ENCODE results near the gene SLC44A2.

The SLC44A2 gene

DNA sequence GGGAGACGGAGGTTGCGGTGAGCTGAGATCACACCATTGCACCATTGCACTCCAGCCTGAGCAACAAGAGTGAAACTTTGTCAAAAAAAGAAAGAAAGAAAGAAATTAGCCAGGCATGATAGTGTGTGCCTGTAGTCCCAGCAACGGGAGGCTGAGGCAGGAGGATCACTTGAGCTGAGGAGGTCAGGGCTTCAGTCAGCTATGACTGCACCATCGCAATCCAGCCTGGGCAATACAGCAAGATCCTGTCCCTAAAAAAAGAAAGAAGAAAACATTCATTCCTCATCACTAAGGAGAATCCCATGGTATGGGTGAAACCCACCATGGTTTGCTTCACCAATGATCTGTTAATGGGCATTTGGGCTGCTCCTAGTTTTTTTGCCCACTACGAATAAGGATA is 25.2 kb upstream of the SLC44A2 start:
- Histone ChIP-seq H3K4me1 (ENCODE audit: control insufficient read depth, insufficient read depth, low read length) (peaks cover 6% of the 10 kb centered on the region), H3K4me3 (ENCODE audit: low read depth, low read length) (no peak overlapping the region), H3K27ac (ENCODE audit: low read depth, low read length) (no peak overlapping the region), H3K27me3 (ENCODE audit: control insufficient read depth, insufficient read depth, low read length) (no peaks in the 10 kb centered on the region), H3K9me3 (ENCODE audit: control insufficient read depth, insufficient read depth, low read length) (no peaks in the 10 kb centered on the region), H3K9ac (ENCODE audit: low read depth, low read length) (no peak overlapping the region), H3K36me3 (ENCODE audit: control insufficient read depth, insufficient read depth, low read length) (no peaks in the 10 kb centered on the region)

DNA sequence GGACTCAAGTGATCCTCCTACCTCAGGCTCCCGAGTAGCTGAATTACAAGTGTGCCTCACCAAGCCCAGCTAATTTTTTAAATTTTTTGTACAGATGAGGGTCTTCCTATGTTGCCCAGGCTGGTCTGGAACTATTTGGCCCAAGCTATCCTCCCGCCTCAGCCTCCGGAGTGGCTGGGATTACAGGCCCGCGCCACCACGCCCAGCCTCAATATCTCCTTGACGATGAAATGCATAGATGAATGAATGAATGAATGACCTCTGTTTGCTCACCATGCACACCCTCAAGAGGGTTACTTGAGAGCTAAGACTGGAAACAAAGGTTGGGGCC is 23.4 kb upstream of the SLC44A2 start:
- Histone ChIP-seq H3K27me3 (ENCODE audit: control insufficient read depth, insufficient read depth, low read length) (no peaks in the 10 kb centered on the region), H3K36me3 (ENCODE audit: control insufficient read depth, insufficient read depth, low read length) (no peaks in the 10 kb centered on the region), H3K4me3 (ENCODE audit: low read depth, low read length) (peak overlapping the region; percentile 34; the same call in 1 of the 2 replicates), H3K9me3 (ENCODE audit: control insufficient read depth, insufficient read depth, low read length) (no peaks in the 10 kb centered on the region), H3K27ac (ENCODE audit: low read depth, low read length) (no peak overlapping the region), H3K9ac (ENCODE audit: low read depth, low read length) (no peak overlapping the region), H3K4me1 (ENCODE audit: control insufficient read depth, insufficient read depth, low read length) (peaks cover 6% of the 10 kb centered on the region)

DNA sequence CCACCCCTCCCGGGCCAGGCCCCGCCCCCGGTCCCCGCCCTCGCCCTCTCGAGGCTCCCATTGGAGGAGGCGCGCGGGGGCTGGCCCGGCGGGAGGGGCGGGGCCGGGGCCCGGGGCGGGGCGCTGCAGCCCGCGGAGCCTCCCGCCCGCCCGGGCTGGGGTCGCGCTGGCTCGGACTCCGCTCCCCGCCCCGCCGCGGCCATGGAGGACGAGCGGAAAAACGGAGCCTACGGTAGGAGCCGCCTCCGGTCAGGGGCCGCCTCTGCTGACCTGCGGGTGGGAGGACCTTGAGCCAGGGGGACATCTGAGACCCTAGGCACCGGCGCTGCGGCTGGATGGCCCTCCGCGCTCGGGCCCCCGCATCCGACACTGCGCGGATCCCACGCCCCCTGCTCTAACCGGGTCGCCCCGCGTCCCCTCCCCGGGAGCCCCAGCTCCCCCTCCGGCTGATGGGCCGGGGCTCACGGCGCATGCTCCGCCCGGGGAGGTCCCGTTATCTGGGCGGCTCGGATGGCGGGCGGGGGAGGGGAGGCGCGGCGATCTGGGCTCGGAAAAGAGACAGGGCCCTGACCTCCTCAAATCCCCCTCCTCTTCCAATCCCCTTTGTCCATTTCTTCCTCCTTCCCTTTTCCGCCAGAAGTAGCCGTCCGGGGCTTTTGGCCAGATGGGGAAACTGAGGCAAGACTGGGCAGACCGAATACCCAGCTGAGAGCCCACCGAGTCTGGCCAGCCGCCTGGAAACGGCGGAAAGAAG is 22.8 kb upstream of the SLC44A2 start:
- Histone ChIP-seq H3K27ac (ENCODE audit: low read depth, low read length) (peak overlapping the region; percentile 90), H3K4me1 (ENCODE audit: control insufficient read depth, insufficient read depth, low read length) (peaks cover 6% of the 10 kb centered on the region), H3K4me3 (ENCODE audit: low read depth, low read length) (peak overlapping the region; percentile 94), H3K9me3 (ENCODE audit: control insufficient read depth, insufficient read depth, low read length) (no peaks in the 10 kb centered on the region), H3K9ac (ENCODE audit: low read depth, low read length) (peak overlapping the region; percentile 79; the same call in 1 of the 2 replicates), H3K27me3 (ENCODE audit: control insufficient read depth, insufficient read depth, low read length) (no peaks in the 10 kb centered on the region), H3K36me3 (ENCODE audit: control insufficient read depth, insufficient read depth, low read length) (no peaks in the 10 kb centered on the region)

DNA sequence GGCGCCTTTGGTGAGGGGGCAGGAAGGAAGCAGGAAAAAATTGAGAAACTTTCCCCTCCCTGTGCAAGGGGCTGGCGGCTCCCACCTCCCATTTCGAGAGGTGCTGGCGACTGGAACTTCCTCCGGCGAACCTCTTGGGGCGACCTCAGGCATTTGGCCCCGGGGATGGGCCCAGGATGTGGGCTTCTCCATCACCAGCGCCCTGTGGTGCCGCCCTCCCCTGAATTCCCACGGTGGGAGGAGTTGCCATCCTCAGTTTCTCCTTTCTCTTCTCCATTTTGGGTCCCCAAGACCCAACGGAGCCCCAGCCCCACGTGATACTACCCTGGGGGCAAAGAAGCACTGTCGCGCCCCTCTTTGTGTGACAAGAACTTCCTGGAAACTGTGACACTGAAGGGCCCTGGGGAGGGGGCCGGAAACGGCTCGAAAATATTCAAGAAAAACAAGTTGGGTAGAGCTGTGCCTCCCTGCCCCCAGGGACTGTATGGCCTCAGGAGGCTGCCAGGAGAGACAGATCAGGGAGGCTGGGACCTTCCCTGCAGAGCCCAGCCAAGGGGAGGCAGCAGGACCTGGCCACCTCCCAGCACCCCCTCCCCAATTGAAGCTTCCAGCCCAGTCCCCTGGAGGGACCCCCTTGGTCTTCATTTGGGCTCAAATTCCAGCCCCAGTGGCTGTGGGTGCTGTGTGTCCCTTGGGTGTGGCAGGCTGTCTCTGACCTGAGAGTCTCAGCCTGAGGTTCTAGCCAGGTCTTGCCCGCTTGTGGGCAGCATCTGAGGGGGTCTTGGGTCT is 22.1 kb upstream of the SLC44A2 start:
- Histone ChIP-seq H3K27ac (ENCODE audit: low read depth, low read length) (peak overlapping the region; percentile 90), H3K4me3 (ENCODE audit: low read depth, low read length) (peak overlapping the region; percentile 94), H3K4me1 (ENCODE audit: control insufficient read depth, insufficient read depth, low read length) (peaks cover 6% of the 10 kb centered on the region), H3K9ac (ENCODE audit: low read depth, low read length) (peak overlapping the region; percentile 4; the same call in 1 of the 2 replicates), H3K27me3 (ENCODE audit: control insufficient read depth, insufficient read depth, low read length) (no peaks in the 10 kb centered on the region), H3K36me3 (ENCODE audit: control insufficient read depth, insufficient read depth, low read length) (no peaks in the 10 kb centered on the region), H3K9me3 (ENCODE audit: control insufficient read depth, insufficient read depth, low read length) (no peaks in the 10 kb centered on the region)

DNA sequence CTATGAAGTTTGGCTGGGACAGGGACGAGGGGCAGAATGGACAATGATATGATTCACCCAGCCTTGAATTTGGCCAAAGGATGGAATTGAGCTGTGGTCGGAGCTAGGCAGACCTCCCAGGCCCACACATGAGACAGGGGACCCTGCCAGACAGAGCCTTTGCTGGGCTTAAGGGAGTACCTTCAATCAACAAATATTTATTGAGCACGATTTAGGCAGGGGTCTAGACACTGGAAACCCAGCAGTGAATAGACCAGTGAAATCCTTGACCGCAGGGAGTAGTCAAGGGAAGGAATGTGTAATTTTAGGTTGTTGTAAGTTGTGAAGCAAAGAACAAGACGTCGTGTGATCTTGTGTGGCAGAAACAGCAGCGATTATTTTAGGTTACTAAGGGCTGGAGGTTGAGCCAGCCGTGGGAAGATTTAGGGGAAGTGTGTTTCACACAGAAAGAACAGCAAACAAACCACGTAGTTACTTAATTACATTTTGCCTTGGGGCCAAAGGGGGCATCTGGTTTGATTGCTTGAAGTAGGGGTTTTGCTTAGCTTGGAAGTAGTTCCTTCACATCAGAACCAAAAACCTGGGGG is 21.4 kb upstream of the SLC44A2 start:
- Histone ChIP-seq H3K9ac (ENCODE audit: low read depth, low read length) (no peak overlapping the region), H3K36me3 (ENCODE audit: control insufficient read depth, insufficient read depth, low read length) (no peaks in the 10 kb centered on the region), H3K9me3 (ENCODE audit: control insufficient read depth, insufficient read depth, low read length) (no peaks in the 10 kb centered on the region), H3K4me1 (ENCODE audit: control insufficient read depth, insufficient read depth, low read length) (peaks cover 6% of the 10 kb centered on the region), H3K27ac (ENCODE audit: low read depth, low read length) (peak overlapping the region; percentile 90), H3K27me3 (ENCODE audit: control insufficient read depth, insufficient read depth, low read length) (no peaks in the 10 kb centered on the region), H3K4me3 (ENCODE audit: low read depth, low read length) (no peak overlapping the region)

DNA sequence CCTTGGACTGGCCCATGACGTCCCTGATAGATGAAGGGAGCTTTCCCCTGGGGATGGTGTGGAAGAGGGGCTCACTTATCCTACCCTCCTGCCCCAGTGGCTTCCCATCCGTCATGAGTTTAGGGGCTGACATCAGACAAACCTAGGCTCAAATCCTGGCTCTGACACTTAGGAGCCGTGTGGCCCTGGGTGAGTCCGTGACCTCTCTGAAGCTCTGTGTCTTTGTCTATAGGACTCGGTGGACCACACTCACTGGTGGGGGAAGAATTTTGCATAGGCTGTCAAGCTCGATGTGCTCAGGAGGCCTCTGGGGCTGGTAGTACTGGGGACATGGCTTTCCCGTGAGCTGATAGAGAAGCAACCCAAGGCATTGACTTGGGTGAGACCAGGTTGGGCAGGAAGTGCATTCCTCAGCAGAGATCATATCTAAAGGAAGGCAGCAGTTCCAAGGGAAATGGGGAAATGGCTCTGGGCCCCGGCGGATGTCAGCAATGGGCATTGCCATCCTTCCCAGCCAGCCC is 20.8 kb upstream of the SLC44A2 start:
- H3K4me1 ChIP-seq (ENCODE audit: control insufficient read depth, insufficient read depth, low read length) = peaks cover 6% of the 10 kb centered on the region
- no peak overlapping the region for H3K4me3 ChIP-seq (ENCODE audit: low read depth, low read length)
- peak overlapping the region; percentile 90 for H3K27ac ChIP-seq (ENCODE audit: low read depth, low read length)
- H3K36me3 ChIP-seq (ENCODE audit: control insufficient read depth, insufficient read depth, low read length) = no peaks in the 10 kb centered on the region
- no peak overlapping the region for H3K9ac ChIP-seq (ENCODE audit: low read depth, low read length)
- H3K27me3 ChIP-seq (ENCODE audit: control insufficient read depth, insufficient read depth, low read length) = no peaks in the 10 kb centered on the region
- H3K9me3 ChIP-seq (ENCODE audit: control insufficient read depth, insufficient read depth, low read length) = no peaks in the 10 kb centered on the region

DNA sequence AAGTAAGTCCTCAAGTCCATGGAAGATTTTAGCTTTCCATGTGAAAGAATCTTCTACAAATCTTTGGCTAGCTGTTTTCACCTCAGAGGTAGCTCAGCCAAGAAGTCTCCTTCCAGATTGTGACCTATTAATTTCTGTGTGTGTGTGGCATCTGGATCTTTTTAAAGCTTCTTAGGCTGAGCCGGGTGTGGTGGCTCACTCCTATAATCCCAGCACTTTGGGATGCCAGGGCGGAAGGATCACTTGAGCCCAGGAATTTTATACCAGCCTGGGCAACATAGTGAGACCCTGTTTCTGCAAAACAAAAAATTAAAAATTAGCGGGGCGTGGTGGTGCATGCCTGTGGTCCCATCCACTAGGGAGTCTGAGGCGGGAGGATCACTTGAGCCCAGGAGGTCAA is 13.4 kb upstream of the SLC44A2 start:
- H3K4me3 ChIP-seq (ENCODE audit: low read depth, low read length) = no peak overlapping the region
- H3K27me3 ChIP-seq (ENCODE audit: control insufficient read depth, insufficient read depth, low read length) = no peaks in the 10 kb centered on the region
- H3K4me1 ChIP-seq (ENCODE audit: control insufficient read depth, insufficient read depth, low read length) = no peaks in the 10 kb centered on the region
- no peaks in the 10 kb centered on the region for H3K36me3 ChIP-seq (ENCODE audit: control insufficient read depth, insufficient read depth, low read length)
- H3K9ac ChIP-seq (ENCODE audit: low read depth, low read length) = no peak overlapping the region
- H3K9me3 ChIP-seq (ENCODE audit: control insufficient read depth, insufficient read depth, low read length) = no peaks in the 10 kb centered on the region
- no peak overlapping the region for H3K27ac ChIP-seq (ENCODE audit: low read depth, low read length)

DNA sequence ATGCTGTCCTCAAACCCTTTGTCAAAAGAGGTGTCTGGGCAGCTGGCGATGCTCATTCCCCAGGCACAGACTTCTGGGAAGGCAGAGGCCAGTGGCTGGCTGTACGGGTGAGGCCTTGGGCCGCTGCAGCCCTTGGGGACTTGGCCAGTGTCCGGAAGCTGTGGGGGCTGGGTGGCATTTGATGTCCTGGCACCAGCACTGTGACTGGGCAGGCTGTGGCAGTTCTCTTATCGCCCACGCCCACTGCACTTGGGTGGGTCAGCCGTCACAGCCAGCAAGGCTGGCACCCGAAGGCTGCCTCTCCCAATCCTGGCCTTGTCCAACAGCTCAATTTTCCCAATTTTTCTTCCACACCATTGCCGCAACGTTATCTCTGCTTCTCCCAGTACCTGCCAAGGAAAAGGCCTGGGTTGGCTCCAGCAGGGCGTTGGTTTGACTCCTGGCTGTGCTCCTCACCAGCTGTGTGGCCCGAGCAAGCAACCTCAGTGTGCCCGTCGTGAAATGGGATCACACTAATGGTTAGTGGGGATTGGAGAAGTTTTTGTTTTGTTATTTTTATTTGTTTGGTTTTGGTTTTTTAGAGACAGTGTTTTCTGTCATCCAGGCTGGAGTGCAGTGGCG is 12.7 kb upstream of the SLC44A2 start:
- H3K4me3 ChIP-seq (ENCODE audit: low read depth, low read length) = no peak overlapping the region
- H3K27me3 ChIP-seq (ENCODE audit: control insufficient read depth, insufficient read depth, low read length) = no peaks in the 10 kb centered on the region
- no peak overlapping the region for H3K9ac ChIP-seq (ENCODE audit: low read depth, low read length)
- H3K36me3 ChIP-seq (ENCODE audit: control insufficient read depth, insufficient read depth, low read length) = no peaks in the 10 kb centered on the region
- H3K9me3 ChIP-seq (ENCODE audit: control insufficient read depth, insufficient read depth, low read length) = no peaks in the 10 kb centered on the region
- H3K4me1 ChIP-seq (ENCODE audit: control insufficient read depth, insufficient read depth, low read length) = no peaks in the 10 kb centered on the region
- H3K27ac ChIP-seq (ENCODE audit: low read depth, low read length) = no peak overlapping the region

DNA sequence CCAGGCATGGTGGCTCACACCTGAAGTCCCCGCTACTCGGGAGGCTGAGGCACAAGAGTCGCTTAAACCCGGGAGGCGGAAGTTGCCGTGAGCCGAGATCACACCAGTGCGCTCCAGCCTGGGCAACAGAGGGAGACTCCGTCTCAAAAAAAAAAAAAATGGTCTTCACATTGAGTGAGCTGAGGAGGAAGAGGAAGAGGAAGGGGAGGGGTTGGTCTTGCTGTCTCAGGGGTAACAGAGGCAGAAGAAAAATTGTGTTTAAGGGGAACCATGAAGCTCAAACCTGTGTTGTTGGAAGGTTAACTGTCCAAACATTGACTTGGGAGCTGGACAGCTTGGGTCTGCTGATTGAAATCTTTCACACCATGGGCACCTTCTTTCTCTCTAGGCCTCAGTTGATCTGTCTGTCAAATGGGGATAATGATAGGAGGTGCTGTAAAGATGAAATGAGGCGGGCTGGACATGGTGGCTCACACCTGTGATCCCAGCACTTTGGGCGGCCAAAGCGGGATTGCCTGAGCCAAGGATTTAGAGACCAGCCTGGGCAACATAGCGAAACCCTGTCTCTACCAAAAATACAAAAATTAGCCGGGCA is 9.8 kb upstream of the SLC44A2 start:
- Histone ChIP-seq H3K9ac (ENCODE audit: low read depth, low read length) (no peak overlapping the region), H3K4me1 (ENCODE audit: control insufficient read depth, insufficient read depth, low read length) (no peaks in the 10 kb centered on the region), H3K36me3 (ENCODE audit: control insufficient read depth, insufficient read depth, low read length) (no peaks in the 10 kb centered on the region), H3K9me3 (ENCODE audit: control insufficient read depth, insufficient read depth, low read length) (no peaks in the 10 kb centered on the region), H3K4me3 (ENCODE audit: low read depth, low read length) (no peak overlapping the region), H3K27me3 (ENCODE audit: control insufficient read depth, insufficient read depth, low read length) (no peaks in the 10 kb centered on the region), H3K27ac (ENCODE audit: low read depth, low read length) (no peak overlapping the region)

DNA sequence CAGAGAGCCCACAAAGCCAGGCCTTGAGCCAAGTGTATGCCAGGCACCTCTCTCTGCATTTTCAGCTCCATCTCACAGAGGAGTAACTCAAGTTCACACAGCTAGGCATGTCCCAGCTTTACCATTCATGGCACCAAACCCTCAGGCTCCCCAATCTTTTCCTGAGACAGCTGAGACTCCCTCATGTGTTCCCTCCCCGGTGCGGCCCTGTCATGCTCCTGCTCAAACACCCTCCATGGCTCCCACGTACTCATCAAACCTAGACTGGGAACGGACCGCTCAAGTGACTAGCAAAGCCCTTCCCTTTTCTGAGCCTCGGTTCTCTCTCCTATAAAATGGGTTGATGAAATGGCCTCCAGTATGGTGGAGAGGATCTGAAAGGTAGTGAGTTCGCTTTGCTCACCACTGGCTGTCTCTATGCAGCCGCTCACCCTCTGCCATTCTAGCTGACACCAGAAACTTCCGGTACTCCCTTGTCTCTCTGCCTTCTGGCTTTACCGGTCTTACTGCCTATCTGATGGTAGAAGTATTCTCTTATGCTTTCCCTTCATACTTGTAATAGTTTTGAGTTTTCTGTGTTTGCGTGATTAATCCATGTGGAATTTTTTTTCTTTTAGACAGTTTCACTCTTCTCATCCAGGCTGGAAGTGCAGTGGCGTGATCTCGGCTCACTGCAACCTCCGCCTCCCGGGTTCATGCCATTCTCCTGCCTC is 7.8 kb upstream of the SLC44A2 start:
- Histone ChIP-seq H3K27ac (ENCODE audit: low read depth, low read length) (no peak overlapping the region), H3K9me3 (ENCODE audit: control insufficient read depth, insufficient read depth, low read length) (no peaks in the 10 kb centered on the region), H3K9ac (ENCODE audit: low read depth, low read length) (no peak overlapping the region), H3K4me3 (ENCODE audit: low read depth, low read length) (no peak overlapping the region), H3K27me3 (ENCODE audit: control insufficient read depth, insufficient read depth, low read length) (no peaks in the 10 kb centered on the region), H3K36me3 (ENCODE audit: control insufficient read depth, insufficient read depth, low read length) (no peaks in the 10 kb centered on the region), H3K4me1 (ENCODE audit: control insufficient read depth, insufficient read depth, low read length) (no peaks in the 10 kb centered on the region)
